MCF 10A (cell line): ENCODE data around the gene MMP3. TPM values are rescaled to one million over a fixed set of nuclear protein-coding genes. Genes with fewer than 3 reads are reported as not detected.

ENCODE experiments used
- BruUV-seq: library from RNA; stranded (reverse); fragments of 400-500 nt; replicated peaks from 2 replicates; lab custom pipeline; 2021; lab: Mats Ljungman, UMichigan
- CTCF ChIA-PET: fragments of 300-600 bp; sonication (Branson Sonifier 250); formaldehyde crosslinking; extraction: SDS; loops from one replicate; lab custom pipeline; 2021; ENCODE audit warnings: antibody characterized with exemption, inconsistent platforms; lab: Yijun Ruan, JAX
- POLR2A ChIA-PET: fragments of 300-600, 350-650 bp; sonication (Branson Sonifier 250); formaldehyde crosslinking; extraction: SDS; loops from one replicate; lab custom pipeline; 2020; ENCODE audit warnings: antibody characterized with exemption, inconsistent platforms; lab: Yijun Ruan, JAX
- DNase-seq: peaks from one replicate; pipeline ENCODE4 v3.0.0-alpha.2; 2018; ENCODE audit not compliant: unreplicated experiment
- H3K27ac Mint-ChIP-seq: one replicate; pipeline ENCODE4 v1.8.0; 2022; ENCODE audit warnings: mild to moderate bottlenecking, low read depth, mixed read lengths; ENCODE audit not compliant: unreplicated experiment
- H3K27me3 Mint-ChIP-seq: one replicate; pipeline ENCODE4 v1.8.0; 2022; ENCODE audit warnings: mixed read lengths; ENCODE audit not compliant: insufficient read depth, unreplicated experiment
- H3K36me3 Mint-ChIP-seq: one replicate; pipeline ENCODE4 v1.8.0; 2022; ENCODE audit warnings: mild to moderate bottlenecking, moderate library complexity, mixed read lengths; ENCODE audit not compliant: insufficient read depth, unreplicated experiment
- H3K4me1 Mint-ChIP-seq: one replicate; pipeline ENCODE4 v1.8.0; 2022; ENCODE audit warnings: mixed read lengths; ENCODE audit not compliant: insufficient read depth, unreplicated experiment
- H3K4me3 Mint-ChIP-seq: one replicate; pipeline ENCODE4 v1.8.0; 2022; ENCODE audit warnings: mild to moderate bottlenecking, moderate library complexity, mixed read lengths; ENCODE audit not compliant: unreplicated experiment
- H3K9me3 Mint-ChIP-seq: one replicate; pipeline ENCODE4 v1.8.0; 2022; ENCODE audit warnings: mixed read lengths; ENCODE audit not compliant: unreplicated experiment
- CTCF ChIP-seq: fragments of 200-600 bp; IDR thresholded peaks from one replicate; pipeline ENCODE4 v1.8.0; 2022; ENCODE audit warnings: antibody characterized with exemption, mild to moderate bottlenecking; ENCODE audit not compliant: unreplicated experiment
- intact Hi-C: fragments of 100-400 bp; cut with micrococcal nuclease; formaldehyde crosslinking; loops from 2 replicates; pipeline ENCODE4 v1.14.1; 2022
- total RNA-seq: library from RNA; stranded (reverse); gene quantifications from 2 replicates; pipeline ENCODE4 v1.2.3, GENCODE V29; 2022

The MMP3 gene
- total RNA-seq, 1 experiment from 2014 or later, result 0.19 TPM

- no peaks in the 10 kb centered on the region for H3K27me3 Mint-ChIP-seq
- CTCF ChIA-PET, result interaction anchor here (0.9 to 3.1 kb wide), 4 partner anchors 61 to 153 kb away, joined by 4 to 13 read pairs (median 4); no protein-coding TSS in a partner anchor
- no peaks in the 10 kb centered on the region for H3K9me3 Mint-ChIP-seq
- DNase-seq, result no peak
- H3K4me1 Mint-ChIP-seq, result peaks cover 10% of the 10 kb centered on the region
- no peak for TF ChIP-seq CTCF
- H3K4me3 Mint-ChIP-seq, result no peak overlapping the region
- intact Hi-C loops, result no loop called here
- no peak overlapping the region for H3K27ac Mint-ChIP-seq
- H3K36me3 Mint-ChIP-seq, result no peaks in the 10 kb centered on the region
- BruUV-seq, result no TSS peak
- POLR2A ChIA-PET, result no interaction called here
Measured at GRCh38 chr11:102793677-102794290, 49.6 kb downstream of the MMP3 start.

- Mint-ChIP-seq H3K27me3 (no peaks in the 10 kb centered on the region), H3K36me3 (no peaks in the 10 kb centered on the region), H3K4me1 (peaks cover 4% of the 10 kb centered on the region), H3K27ac (no peak overlapping the region), H3K9me3 (no peaks in the 10 kb centered on the region), H3K4me3 (no peak overlapping the region)
- POLR2A ChIA-PET, result interaction anchor here (1.3 kb wide), 1 partner anchor 9 kb away, joined by 3 read pairs; no protein-coding TSS in a partner anchor
- intact Hi-C loops, result no loop called here
- BruUV-seq, result no TSS peak
- no peak for TF ChIP-seq CTCF
- CTCF ChIA-PET, result interaction anchor here (1.0 to 3.1 kb wide), 6 partner anchors 9 to 499 kb away, joined by 3 to 13 read pairs (median 4); no protein-coding TSS in a partner anchor
- DNase-seq, result no peak
Measured at GRCh38 chr11:102792604-102793003, 50.8 kb downstream of the MMP3 start.

GRCh38 chr11:102791271-102792036 is 52.0 kb downstream of the MMP3 start:
- no TSS peak for BruUV-seq
- Mint-ChIP-seq H3K27me3 (no peaks in the 10 kb centered on the region), H3K9me3 (no peaks in the 10 kb centered on the region), H3K4me1 (peaks cover 4% of the 10 kb centered on the region), H3K4me3 (no peak overlapping the region), H3K27ac (no peak overlapping the region), H3K36me3 (no peaks in the 10 kb centered on the region)
- intact Hi-C loops, result no loop called here
- DNase-seq, result no peak
- POLR2A ChIA-PET, result interaction anchor here (1.0 kb wide), 1 partner anchor 11 kb away, joined by 4 read pairs; no protein-coding TSS in a partner anchor
- CTCF ChIA-PET, result interaction anchor here (1.1 to 3.1 kb wide), 4 partner anchors 11 to 498 kb away, joined by 3 to 13 read pairs (median 4); no protein-coding TSS in a partner anchor
- no peak for TF ChIP-seq CTCF

- no peak overlapping the region for H3K27ac Mint-ChIP-seq
- no TSS peak for BruUV-seq
- CTCF ChIA-PET, result interaction anchor here (1.5 kb wide), 1 partner anchor 54 kb away, joined by 4 read pairs; no protein-coding TSS in a partner anchor
- no peak for TF ChIP-seq CTCF
- H3K4me1 Mint-ChIP-seq, result peaks cover 3% of the 10 kb centered on the region
- no peaks in the 10 kb centered on the region for H3K27me3 Mint-ChIP-seq
- DNase-seq, result no peak
- intact Hi-C loops, result no loop called here
- peaks cover 7% of the 10 kb centered on the region for H3K9me3 Mint-ChIP-seq
- H3K4me3 Mint-ChIP-seq, result no peak overlapping the region
- H3K36me3 Mint-ChIP-seq, result no peaks in the 10 kb centered on the region
- POLR2A ChIA-PET, result interaction anchor here (0.6 to 1.2 kb wide), 2 partner anchors 8 to 14 kb away, joined by 3 read pairs; partner anchors contain the start of gene MMP10
Measured at GRCh38 chr11:102788334-102788995, 54.9 kb downstream of the MMP3 start.
